Ishikawa (cell line): Measurements from ENCODE around the gene DICER1.

Source experiments
- CEBPB ChIP-seq: IDR thresholded peaks from 2 replicates; pipeline ENCODE4 v1.6.1; 2012
- CREB1 ChIP-seq: IDR thresholded peaks from 2 replicates; pipeline ENCODE4 v1.6.1; 2012; ENCODE audit warnings: low read depth
- EP300 ChIP-seq: IDR thresholded peaks from 2 replicates; pipeline ENCODE4 v1.6.1; 2012; ENCODE audit warnings: borderline replicate concordance
- RAD21 ChIP-seq: IDR thresholded peaks from 2 replicates; pipeline ENCODE4 v1.6.1; 2012; ENCODE audit warnings: low read depth
- TEAD4 ChIP-seq: IDR thresholded peaks from 2 replicates; pipeline ENCODE4 v1.6.1; 2012
- YY1 ChIP-seq: IDR thresholded peaks from 2 replicates; pipeline ENCODE4 v1.6.1; 2012; ENCODE audit warnings: low read depth
- TF ChIP-seq, protein P1 (sequence below): IDR thresholded peaks from 2 replicates; pipeline ENCODE4 v1.6.1; 2012; ENCODE audit warnings: low read depth, mild to moderate bottlenecking

DNA sequence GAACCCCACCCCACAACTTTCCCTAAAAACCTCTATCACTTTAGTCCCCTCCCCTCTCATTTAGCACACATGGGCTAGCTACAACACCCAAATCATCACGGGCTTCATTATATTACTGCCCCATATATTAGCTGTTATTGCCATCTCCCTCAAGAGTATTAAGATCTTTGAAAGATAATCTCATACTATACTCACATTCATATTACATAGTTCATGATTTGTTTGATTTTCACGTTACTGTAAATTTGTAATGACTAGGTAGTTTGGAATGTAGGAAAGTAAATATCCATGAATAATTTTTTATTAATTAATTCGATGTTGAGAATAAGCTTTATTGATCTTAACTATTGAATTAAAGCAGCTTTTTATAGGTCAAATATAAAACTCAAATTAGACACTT lies 7.9 kb downstream of the DICER1 start:
- TF ChIP-seq TEAD4, result no peak
- TF ChIP-seq EP300, result no peak
- TF ChIP-seq CEBPB, result no peak
- TF ChIP-seq, protein P1, sequence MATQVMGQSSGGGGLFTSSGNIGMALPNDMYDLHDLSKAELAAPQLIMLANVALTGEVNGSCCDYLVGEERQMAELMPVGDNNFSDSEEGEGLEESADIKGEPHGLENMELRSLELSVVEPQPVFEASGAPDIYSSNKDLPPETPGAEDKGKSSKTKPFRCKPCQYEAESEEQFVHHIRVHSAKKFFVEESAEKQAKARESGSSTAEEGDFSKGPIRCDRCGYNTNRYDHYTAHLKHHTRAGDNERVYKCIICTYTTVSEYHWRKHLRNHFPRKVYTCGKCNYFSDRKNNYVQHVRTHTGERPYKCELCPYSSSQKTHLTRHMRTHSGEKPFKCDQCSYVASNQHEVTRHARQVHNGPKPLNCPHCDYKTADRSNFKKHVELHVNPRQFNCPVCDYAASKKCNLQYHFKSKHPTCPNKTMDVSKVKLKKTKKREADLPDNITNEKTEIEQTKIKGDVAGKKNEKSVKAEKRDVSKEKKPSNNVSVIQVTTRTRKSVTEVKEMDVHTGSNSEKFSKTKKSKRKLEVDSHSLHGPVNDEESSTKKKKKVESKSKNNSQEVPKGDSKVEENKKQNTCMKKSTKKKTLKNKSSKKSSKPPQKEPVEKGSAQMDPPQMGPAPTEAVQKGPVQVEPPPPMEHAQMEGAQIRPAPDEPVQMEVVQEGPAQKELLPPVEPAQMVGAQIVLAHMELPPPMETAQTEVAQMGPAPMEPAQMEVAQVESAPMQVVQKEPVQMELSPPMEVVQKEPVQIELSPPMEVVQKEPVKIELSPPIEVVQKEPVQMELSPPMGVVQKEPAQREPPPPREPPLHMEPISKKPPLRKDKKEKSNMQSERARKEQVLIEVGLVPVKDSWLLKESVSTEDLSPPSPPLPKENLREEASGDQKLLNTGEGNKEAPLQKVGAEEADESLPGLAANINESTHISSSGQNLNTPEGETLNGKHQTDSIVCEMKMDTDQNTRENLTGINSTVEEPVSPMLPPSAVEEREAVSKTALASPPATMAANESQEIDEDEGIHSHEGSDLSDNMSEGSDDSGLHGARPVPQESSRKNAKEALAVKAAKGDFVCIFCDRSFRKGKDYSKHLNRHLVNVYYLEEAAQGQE, result no peak
- TF ChIP-seq RAD21, result no peak
- no peak for TF ChIP-seq YY1
- TF ChIP-seq CREB1, result no peak
